ENCODE measurements around the gene UBE2E2.

The UBE2E2 gene

DNA sequence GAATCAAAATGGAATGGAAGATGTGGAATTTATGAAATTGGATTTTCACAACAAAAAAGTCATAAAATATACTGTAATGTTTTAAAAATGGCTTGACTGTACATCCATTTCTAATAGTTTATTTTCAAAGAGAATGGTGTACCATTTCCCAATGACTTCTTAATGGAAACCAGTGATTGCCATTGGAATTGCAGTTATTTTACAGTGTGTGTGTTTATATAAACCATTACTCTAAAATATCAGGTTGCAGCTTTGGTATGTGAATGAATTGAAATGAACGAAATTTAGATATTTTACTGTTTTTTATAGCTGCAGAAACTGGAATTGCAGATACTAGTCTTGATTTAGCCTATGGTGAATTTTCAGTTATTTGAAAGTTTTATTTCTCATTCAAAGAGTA is 165.6 kb downstream of the UBE2E2 start:
- TF ChIP-seq, protein P1, sequence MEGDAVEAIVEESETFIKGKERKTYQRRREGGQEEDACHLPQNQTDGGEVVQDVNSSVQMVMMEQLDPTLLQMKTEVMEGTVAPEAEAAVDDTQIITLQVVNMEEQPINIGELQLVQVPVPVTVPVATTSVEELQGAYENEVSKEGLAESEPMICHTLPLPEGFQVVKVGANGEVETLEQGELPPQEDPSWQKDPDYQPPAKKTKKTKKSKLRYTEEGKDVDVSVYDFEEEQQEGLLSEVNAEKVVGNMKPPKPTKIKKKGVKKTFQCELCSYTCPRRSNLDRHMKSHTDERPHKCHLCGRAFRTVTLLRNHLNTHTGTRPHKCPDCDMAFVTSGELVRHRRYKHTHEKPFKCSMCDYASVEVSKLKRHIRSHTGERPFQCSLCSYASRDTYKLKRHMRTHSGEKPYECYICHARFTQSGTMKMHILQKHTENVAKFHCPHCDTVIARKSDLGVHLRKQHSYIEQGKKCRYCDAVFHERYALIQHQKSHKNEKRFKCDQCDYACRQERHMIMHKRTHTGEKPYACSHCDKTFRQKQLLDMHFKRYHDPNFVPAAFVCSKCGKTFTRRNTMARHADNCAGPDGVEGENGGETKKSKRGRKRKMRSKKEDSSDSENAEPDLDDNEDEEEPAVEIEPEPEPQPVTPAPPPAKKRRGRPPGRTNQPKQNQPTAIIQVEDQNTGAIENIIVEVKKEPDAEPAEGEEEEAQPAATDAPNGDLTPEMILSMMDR (conservative IDR thresholded peaks at IDR 0.05; ENCODE audit: low read depth, low read length), result no peak
- DNase-seq (ENCODE audit: low read depth), result peak; percentile 51
- H3K4me3 ChIP-seq (ENCODE audit: low read depth, low read length), result no peak overlapping the region

DNA sequence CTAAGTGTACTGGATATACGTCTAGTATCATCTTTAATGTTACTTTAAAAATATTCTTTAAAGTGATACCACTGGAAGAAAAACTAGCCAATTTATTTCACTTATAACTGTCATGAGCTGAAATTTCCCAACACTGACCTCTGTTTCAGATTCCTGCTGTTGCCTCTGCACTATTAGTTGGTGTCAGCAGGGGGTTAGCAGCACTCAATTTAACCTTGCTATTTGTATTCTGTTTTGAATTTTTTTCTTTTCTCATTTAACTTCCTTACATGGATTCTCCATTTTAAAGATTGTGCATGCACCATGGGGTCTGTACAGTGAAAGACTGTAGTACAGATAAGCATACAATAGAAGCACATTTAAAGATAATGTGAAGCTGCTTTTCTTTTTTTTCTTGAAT is 169.2 kb downstream of the UBE2E2 start:
- peak; percentile 91 for DNase-seq (ENCODE audit: low read depth)
- TF ChIP-seq, protein P1 (conservative IDR thresholded peaks at IDR 0.05; ENCODE audit: low read depth, low read length), result peak; percentile 46
- H3K4me3 ChIP-seq (ENCODE audit: low read depth, low read length), result no peak overlapping the region

DNA sequence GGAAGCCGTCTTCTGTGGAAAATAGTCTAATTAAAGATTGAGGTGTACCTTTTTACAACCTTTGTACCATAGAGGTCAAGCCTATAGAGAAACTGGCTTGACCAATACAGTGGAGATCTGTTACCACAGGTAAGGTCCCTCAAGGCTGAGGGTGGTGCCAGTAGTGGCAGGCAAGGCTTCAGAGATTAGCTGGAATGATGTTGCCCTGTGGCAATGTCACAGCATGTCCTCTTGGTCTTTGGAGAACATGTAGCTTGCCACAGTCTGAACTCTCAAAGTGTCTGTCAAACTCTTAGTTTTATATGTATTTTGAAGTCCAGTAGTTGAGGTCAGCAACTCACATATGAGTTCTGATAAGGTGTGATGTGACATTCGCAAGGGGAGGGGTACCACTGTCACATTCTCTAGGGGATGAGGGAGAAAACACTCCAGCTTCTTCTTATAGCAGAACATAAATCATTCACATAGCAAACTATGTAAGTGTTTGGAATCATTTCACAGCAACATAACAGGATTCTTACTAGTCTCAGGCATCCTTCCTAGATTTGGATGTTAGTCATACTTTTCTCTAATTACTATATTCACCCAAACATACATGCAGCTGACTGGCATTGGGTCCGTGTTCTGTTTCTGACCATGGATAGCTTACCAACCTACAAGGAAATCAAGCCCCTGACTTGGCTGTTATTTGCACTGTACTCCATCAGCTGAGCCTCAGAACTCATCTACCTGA is 173.6 kb downstream of the UBE2E2 start:
- no peak for DNase-seq (ENCODE audit: low read depth)
- TF ChIP-seq, protein P1 (conservative IDR thresholded peaks at IDR 0.05; ENCODE audit: low read depth, low read length), result no peak
- no peak overlapping the region for H3K4me3 ChIP-seq (ENCODE audit: low read depth, low read length)

DNA sequence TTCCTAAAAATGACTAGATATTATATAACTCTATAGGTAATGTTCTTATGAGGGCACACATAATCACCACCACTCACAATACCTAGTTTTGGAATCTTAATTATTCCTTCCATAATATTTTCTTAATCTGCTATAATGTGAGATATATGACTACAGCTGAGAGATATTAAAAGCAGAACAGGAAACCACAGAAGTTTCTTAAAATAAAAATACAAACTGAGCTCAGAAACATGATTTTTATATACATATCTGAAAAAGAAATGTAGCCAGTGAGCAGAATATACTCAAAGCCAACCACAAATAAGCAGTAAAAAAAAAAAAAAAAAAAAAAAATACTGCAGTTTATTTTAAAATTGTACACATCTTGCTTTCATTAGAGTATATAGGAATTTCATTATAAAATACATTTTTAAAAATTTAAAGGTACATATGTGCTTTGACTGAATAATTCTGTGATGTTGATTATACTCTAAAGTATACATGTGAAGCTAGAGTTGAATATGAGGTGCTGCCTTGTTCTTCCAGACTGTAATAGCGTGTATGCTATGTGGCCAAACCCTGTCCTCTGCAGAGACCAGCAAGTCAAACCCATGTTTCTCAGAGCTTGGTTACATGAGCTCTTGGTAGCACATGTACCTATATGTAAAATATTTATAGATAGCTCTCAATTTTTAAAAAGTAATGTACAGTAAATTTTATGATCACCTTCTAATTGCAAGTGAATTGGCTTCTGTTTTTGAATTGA is 175.0 kb downstream of the UBE2E2 start:
- DNase-seq (ENCODE audit: low read depth), result no peak
- TF ChIP-seq, protein P1 (conservative IDR thresholded peaks at IDR 0.05; ENCODE audit: low read depth, low read length), result no peak
- no peak overlapping the region for H3K4me3 ChIP-seq (ENCODE audit: low read depth, low read length)

DNA sequence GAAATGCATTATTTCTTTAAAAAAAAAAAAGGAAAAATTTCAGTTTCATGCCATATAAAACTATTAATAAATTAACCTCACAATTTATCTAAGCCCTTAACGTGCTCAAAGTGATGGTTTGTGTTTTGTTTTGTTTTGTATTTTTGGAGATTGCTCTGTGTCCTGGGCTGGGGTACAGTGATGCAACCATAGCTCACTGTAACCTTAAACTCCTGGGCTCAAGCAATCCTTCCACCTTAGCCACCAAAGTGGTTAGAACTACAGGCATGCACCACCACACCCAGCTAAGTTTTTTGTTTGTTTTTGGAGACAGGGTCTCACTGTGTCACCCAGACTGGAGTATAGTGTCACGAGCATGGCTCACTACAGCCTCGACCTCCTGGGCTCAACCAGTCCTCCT is 180.7 kb downstream of the UBE2E2 start:
- H3K4me3 ChIP-seq (ENCODE audit: low read depth, low read length), result no peak overlapping the region
- DNase-seq (ENCODE audit: low read depth), result no peak
- TF ChIP-seq, protein P1 (conservative IDR thresholded peaks at IDR 0.05; ENCODE audit: low read depth, low read length), result no peak

DNA sequence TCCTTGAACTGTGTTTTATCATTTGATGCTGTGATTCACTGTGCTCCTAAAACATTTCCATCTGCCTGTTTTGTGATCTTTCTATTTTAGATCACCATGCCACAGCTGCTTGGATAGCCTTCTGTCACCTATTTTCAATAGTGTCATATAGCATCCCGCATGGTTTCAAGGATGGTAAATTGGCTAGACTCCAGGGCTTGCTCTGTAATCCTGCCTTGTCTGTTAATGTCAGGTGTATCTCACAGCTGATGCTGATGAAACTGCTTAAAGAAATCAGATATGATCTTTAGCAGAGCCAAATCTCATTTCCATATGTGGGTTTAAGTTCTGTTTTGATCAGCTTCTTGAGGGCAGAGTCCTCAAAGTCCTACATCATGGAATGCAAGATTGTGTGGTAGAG is 182.2 kb downstream of the UBE2E2 start:
- H3K4me3 ChIP-seq (ENCODE audit: low read depth, low read length), result no peak overlapping the region
- no peak for DNase-seq (ENCODE audit: low read depth)
- TF ChIP-seq, protein P1 (conservative IDR thresholded peaks at IDR 0.05; ENCODE audit: low read depth, low read length), result no peak

All from choroid plexus epithelial cell (primary cell).